ENCODE measurements around the gene TGIF2.

GRCh38 chr20:36601540-36601939 lies 28.1 kb downstream of the TGIF2 start:
- TF ChIP-seq CTCF (IDR thresholded peaks at IDR 0.05), result no peak
- TF ChIP-seq E2F4 (CRISPR knock-in tag; IDR thresholded peaks at IDR 0.05; ENCODE audit: borderline replicate concordance, low read depth), result no peak
- TF ChIP-seq AFF4 (CRISPR knock-in tag; IDR thresholded peaks at IDR 0.05; ENCODE audit: borderline replicate concordance), result no peak
- no peak for TF ChIP-seq MAX (CRISPR knock-in tag; IDR thresholded peaks at IDR 0.05)
- TF ChIP-seq USF1 (CRISPR knock-in tag; IDR thresholded peaks at IDR 0.05), result no peak
- TF ChIP-seq ZNF416 (CRISPR knock-in tag; IDR thresholded peaks at IDR 0.05), result no peak
- no peak for TF ChIP-seq SP1 (CRISPR knock-in tag; conservative IDR thresholded peaks at IDR 0.05)
- no peak for TF ChIP-seq ZNF512 (CRISPR knock-in tag; IDR thresholded peaks at IDR 0.05; ENCODE audit: borderline replicate concordance)
- no peak for TF ChIP-seq JUN (CRISPR knock-in tag; IDR thresholded peaks at IDR 0.05)
- TF ChIP-seq ATF1 (CRISPR knock-in tag; IDR thresholded peaks at IDR 0.05), result no peak
